GM12872 (cell line): ENCODE results near the gene STPG4.

Experiments
- CTCF ChIP-seq: IDR thresholded peaks from 3 replicates; pipeline ENCODE4 v1.5.1; 2011; ENCODE audit warnings: low read depth, mild to moderate bottlenecking, low read length, moderate library complexity; ENCODE audit not compliant: insufficient read depth

The STPG4 gene

GRCh38 chr2:47181176-47181575, 26.1 kb upstream of the STPG4 start:
- TF ChIP-seq CTCF, result no peak

GRCh38 chr2:47180531-47180930, 25.4 kb upstream of the STPG4 start:
- TF ChIP-seq CTCF, result no peak

GRCh38 chr2:47179388-47179787, 24.3 kb upstream of the STPG4 start:
- no peak for TF ChIP-seq CTCF

GRCh38 chr2:47178341-47178740, 23.2 kb upstream of the STPG4 start:
- TF ChIP-seq CTCF, result no peak

- TF ChIP-seq CTCF, result no peak
Observed at GRCh38 chr2:47177043-47177565, 22.0 kb upstream of the STPG4 start.

- no peak for TF ChIP-seq CTCF
Observed at GRCh38 chr2:47174733-47175361, 19.7 kb upstream of the STPG4 start.

- no peak for TF ChIP-seq CTCF
Observed at GRCh38 chr2:47173986-47174732, 19.1 kb upstream of the STPG4 start.
